Kidney epithelial cell (primary cell): ENCODE data around the gene GNA12. TPM values are rescaled to one million over a fixed set of nuclear protein-coding genes. Genes with fewer than 3 reads are reported as not detected.
"Not testable (repeated sequence)": the region's sequence is repeated elsewhere in the genome, so short reads cannot be mapped to it uniquely, and the experiment has no call there.

Experiments used
- DNase-seq: peaks from one replicate; pipeline ENCODE4 v3.0.0-alpha.2; 2010; ENCODE audit warnings: low read depth
- H3K27me3 ChIP-seq: 2 replicates; pipeline ENCODE4 v1.6.0; 2011; ENCODE audit warnings: low read length; ENCODE audit not compliant: control insufficient read depth, insufficient read depth
- H3K36me3 ChIP-seq: 2 replicates; pipeline ENCODE4 v1.5.1; 2011; ENCODE audit warnings: low read length; ENCODE audit not compliant: control insufficient read depth, insufficient read depth
- H3K4me3 ChIP-seq: 2 replicates; pipeline ENCODE4 v1.5.1; 2011; ENCODE audit warnings: low read depth, mild to moderate bottlenecking, control low read depth, low read length
- CTCF ChIP-seq: IDR thresholded peaks from 2 replicates; pipeline ENCODE4 v1.5.1; 2011; ENCODE audit warnings: mild to moderate bottlenecking, moderate library complexity, low read length, control low read depth, inconsistent platforms; ENCODE audit not compliant: insufficient read depth, poor library complexity, severe bottlenecking
- total RNA-seq: library from RNA; depleted of rRNA; stranded (reverse); fragments of >200 nt; gene quantifications from 2 replicates; pipeline ENCODE4 v1.2.3, GENCODE V29; 2015

Gene GNA12
- total RNA-seq, 1 donor from 2014 or later, result 40.7 TPM

DNA sequence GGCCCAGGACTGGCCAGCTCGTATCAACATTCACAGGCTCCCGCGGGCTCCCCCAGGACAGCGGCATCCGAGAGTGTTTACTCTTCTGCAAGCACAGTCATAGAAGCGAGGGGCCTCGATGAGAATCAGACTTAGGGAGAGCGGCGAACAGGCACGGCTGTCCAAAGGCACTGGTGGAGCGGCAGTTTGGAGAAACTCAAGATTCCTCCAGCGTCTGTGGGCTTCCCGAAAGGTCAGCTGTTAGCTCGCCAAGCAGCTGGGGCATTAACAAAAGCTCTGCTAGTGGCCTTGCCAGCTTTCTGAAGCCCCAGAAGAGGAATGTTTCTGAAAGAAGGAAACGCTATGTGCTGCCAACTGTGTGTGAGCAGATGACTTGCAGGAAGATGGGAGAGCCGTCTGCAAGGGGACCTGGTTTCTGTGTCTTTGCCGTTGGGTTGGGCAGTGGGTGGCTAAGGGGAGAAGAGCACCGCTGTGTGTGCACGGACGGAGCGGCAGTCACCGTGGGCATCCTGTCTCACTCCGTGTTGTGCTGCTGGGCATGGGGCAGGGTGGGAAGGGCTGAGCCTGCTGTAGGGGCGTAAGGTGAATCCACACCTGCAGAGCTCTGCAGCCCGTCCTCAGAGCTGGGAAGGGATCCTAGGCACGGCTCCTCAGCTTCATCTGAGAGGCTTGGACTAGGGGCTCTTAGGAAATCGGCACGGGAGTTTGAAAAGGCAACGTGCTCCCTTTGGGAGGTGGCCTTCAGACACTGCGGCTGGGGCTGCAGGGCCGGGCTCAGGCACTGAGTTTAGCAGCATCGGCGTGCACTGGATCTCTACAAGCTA lies 114.0 kb downstream of the GNA12 start:
- H3K27me3 ChIP-seq, result no peaks in the 10 kb centered on the region
- DNase-seq, result no peak
- H3K4me3 ChIP-seq, result no peak overlapping the region
- H3K36me3 ChIP-seq, result peaks cover 3% of the 10 kb centered on the region
- no peak for TF ChIP-seq CTCF

- DNase-seq, result no peak
- no peak for TF ChIP-seq CTCF
- Histone ChIP-seq H3K36me3 (peaks cover 3% of the 10 kb centered on the region), H3K27me3 (no peaks in the 10 kb centered on the region), H3K4me3 (no peak overlapping the region)
These were observed 114.8 kb downstream of the GNA12 start for GRCh38 chr7:2729031-2729892.

DNA sequence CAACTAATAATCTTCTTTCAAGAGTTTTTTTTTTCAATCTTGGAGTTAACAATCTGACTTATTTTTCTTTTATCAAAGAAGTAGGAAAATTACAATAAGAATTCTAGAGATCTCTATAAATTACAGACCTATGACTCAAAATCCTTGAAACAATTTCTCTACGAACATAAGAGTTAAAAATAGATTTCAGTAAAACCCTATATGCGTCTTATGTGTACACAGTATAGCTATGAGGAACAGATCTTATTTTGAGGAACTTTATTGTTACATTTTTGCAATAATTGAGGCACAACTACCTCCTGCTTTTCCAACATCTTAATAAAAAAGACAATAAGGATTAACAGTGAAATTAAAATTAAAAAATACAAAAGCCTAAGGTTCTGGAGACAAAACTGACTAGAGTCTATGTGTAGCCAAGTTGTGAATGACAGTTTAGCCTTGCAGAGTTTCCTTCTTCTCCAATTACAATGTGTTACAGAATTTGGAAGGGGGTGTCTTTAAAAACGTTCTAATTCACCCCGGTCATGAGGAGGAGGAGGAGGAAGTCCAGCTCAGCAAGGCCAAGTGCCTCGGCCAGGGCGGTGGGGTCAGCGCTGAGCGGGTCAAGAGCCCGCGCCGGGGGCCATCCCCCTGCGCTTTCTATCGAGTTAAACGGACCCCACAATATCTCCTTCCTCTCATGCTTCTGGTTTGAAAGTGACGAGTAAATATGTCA lies 115.6 kb downstream of the GNA12 start:
- peaks cover 3% of the 10 kb centered on the region for H3K36me3 ChIP-seq

GRCh38 chr7:2727206-2727605 lies 116.9 kb downstream of the GNA12 start:
- H3K27me3 ChIP-seq, DNase-seq, H3K36me3 ChIP-seq: not testable (repeated sequence)

More for the DNA sequence above, 115.6 kb downstream of the GNA12 start:
- TF ChIP-seq CTCF, result no peak
- no peak overlapping the region for H3K4me3 ChIP-seq
- no peaks in the 10 kb centered on the region for H3K27me3 ChIP-seq
- no peak for DNase-seq

GRCh38 chr7:2726316-2727018 lies 117.6 kb downstream of the GNA12 start:
- Histone ChIP-seq H3K27me3 (no peaks in the 10 kb centered on the region), H3K36me3 (peaks cover 3% of the 10 kb centered on the region), H3K4me3 (no peak overlapping the region)
- DNase-seq, result no peak
- no peak for TF ChIP-seq CTCF

More at GRCh38 chr7:2727206-2727605, 116.9 kb downstream of the GNA12 start:
- not testable (repeated sequence) for H3K4me3 ChIP-seq
